ENCODE measurements around the gene SMIM14.

DNA sequence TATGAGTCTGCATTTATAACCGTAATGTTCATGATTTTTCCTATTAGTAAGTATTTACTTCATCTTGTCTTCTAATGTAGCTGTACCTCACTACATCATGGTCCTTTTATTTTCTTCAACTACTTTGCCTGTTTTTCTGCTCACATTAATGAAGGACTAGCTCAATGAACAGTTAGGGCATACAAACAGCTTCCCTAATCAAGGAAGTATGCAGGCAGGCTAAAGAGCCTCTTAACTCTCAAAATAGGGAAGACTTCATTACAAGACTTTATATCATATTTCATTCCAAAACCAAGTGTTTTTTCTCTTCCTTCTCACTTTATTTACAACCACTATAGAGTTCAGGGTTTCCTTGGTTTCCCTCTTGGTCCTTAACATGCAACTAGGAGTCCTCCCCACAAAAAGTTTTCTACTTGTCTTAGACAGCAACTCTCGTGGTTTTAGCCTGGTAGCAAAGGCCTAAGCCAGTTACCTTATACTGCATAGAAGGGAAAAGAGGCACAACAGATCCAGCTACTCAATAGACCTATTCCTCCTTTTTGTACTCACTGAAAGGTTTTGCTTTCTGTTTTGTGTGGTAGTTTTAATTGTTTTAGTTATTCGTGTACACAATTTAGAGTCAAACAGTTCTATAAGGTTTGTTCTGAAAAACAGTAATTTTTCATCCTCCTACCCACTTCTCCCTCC, 40.8 kb downstream of the SMIM14 start:
- TF ChIP-seq EZH2 (IDR thresholded peaks at IDR 0.05; ENCODE audit: low read length, missing control alignments), result no peak
- TF ChIP-seq, protein P1, sequence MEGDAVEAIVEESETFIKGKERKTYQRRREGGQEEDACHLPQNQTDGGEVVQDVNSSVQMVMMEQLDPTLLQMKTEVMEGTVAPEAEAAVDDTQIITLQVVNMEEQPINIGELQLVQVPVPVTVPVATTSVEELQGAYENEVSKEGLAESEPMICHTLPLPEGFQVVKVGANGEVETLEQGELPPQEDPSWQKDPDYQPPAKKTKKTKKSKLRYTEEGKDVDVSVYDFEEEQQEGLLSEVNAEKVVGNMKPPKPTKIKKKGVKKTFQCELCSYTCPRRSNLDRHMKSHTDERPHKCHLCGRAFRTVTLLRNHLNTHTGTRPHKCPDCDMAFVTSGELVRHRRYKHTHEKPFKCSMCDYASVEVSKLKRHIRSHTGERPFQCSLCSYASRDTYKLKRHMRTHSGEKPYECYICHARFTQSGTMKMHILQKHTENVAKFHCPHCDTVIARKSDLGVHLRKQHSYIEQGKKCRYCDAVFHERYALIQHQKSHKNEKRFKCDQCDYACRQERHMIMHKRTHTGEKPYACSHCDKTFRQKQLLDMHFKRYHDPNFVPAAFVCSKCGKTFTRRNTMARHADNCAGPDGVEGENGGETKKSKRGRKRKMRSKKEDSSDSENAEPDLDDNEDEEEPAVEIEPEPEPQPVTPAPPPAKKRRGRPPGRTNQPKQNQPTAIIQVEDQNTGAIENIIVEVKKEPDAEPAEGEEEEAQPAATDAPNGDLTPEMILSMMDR (conservative IDR thresholded peaks at IDR 0.05 in 1 of 2, IDR thresholded peaks at IDR 0.05 in 1 of 2; ENCODE audit: low read depth in 1 of 2, low read length in 2 of 2), result no peak
